GM04504 (cell line): ENCODE results near the gene UPP2.

ENCODE experiments used
- DNase-seq: peaks from one replicate; pipeline ENCODE4 v3.0.0-alpha.2; 2012; ENCODE audit warnings: low read depth

Gene UPP2

DNA sequence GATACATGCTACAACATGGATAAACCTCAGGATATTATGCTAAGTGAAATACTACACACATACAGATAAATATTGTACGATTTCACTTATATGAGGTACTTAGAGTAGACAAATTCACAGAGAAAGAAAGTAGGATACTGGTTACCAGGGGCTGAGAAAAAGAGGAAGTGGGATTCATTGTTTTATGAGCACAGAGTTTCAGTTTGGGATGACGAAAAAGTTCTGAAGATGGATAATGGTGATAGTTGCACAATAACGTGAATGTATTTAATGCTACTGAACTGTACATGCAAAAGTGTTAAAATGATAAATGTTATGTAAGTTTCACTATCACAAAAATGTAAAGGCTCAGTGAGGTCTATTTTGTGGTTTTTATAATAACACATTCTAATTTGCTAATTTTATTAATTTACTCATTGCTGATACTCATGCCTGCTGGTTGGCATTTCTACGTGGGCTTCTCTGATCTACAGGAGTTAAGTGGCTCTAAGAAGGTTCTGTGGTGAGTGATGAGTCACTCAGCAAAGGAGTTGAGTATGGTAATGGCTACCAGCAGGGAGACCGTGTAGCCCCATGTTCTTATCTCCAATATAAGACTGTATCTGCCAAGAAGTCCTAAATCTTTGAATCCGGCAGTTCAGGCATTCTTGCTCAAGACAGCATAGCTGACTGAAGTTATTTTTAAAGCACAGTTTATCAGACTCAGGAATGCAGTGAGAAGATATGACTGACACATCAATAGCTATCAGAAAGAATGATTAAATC is 41.1 kb downstream of the UPP2 start:
- no peak for DNase-seq

DNA sequence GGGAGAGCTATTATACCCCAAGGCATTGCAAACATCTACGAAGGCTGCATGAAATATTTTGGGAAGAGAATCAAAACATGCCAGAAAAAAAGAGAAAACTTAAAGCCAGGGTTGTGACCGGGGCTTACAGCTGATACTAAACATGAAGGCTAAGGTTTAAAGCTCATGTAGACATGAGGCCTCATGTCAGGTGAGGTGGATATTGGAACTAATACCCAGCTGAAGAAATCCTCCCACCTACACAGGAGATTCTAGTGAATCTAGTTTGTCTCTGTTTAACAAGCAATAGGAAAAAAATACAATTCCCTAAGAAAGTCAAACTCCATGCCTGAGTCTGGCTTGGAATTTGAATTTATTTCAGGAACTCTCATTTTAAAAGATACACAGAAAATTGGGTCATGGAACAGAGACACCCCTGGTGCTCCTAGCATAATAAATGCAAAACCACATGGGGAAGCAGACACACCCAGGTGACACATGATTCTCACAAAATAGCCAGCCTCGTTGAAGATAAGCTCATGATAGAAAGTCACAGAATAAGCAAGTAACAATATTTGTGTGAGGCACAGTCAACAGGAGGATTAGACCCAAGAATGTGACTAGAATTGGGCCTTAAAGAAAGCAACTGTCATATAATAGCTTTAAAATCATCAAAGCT is 42.2 kb downstream of the UPP2 start:
- no peak for DNase-seq

DNA sequence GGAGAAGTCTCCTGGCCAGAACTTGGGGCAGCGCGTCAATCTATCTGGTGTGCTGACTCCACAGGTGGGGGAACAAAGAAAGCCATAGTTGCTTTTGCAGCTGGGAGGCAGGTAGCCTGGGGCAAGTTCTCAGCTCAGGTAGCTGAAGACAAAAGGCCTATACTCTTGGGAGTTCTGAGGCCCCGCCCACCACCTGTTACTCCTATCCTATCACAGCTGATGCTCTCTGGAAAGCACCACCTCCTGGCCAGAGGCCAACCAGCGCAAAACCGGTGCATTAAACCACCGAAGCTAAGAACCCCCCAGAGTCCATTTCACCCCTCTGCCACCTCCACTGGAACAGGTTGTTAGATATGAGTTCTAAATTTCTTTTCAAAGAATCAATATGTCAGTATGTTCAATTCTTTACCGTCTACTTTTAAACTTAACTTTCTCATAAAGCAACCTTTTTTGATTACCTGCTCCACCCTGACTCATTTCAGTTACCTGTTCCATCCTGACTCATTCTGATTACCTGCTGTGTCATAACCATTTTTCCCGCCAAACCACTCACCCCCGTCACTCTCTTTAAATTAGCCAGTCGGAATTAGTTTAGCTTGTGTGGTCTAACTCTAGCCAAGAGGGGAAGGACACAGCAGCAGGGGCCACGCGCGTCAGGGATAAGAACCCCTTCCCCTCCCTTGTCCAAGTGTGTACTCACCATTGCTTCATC is 43.4 kb downstream of the UPP2 start:
- DNase-seq: no peak

DNA sequence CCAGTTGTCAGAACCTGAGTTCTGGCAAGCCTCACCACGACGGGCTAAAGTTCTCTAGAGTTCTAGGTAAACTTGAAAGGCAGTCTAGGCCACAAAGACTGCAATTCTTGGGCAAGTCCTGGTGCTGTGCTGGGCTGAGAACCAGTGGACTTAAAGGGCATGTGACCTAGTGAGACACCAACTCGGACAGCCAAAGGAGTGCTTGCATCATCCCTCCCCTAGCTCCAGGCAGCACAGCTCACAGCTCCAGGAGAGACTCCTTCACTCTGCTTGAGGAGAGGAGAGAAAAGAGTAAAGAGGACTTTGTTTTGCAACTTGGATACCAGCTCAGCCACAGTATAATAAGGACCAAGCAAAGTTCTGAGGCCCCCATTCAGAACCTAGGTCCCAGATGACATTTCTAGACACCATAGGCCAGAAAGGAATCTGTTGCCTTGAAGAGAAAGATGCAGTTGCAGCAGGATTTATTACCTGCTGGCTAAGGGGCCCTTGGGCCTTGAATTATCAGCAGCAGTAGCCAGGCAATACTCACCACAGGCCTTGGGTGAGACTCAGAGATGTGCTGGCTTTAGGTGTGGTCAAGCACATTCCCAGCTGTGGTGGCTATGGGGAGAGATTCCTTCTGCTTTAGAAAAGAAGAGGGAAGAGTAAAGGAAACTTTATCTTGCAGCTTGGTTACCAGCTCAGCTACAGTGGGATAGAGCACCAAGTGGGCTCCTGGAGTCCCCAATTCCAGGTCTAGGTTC is 51.8 kb downstream of the UPP2 start:
- DNase-seq: no peak

DNA sequence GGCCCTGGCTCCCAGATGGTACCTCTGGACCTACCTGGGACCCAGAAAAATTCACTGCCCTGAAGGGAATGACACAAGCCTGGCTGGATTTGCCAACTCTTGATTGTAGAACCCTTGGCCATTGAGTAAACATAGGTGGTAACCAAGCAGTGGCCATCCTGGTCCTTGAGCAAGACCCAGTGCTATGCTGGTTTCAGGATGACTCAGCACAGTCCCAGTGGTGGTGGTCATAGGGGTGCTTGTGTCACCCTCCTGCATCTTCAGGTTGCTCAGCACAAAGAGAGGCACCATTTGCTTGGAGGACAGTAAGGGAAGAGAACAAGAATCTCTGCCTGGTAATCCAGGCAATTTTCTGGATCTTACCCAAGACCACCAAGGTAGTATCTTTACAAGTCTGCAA is 52.9 kb downstream of the UPP2 start:
- no peak for DNase-seq

DNA sequence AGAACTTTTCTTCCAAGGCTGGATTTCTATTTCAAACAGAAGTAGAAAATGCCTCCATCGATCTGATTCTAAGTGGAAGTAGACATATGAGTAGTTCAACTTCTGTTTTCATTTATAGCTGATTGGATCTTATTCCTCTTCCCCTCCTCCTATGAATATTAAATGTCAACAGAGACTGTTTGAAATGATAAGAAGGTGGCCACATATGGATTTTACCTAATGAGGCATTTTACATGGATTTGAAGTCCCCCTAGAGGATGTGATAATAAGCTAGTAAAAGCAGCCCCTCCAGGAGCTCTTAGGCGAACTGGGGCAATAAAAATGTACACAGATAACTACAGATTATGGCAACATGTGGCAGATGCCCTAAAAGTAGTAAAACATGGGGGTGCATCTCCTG is 71.0 kb downstream of the UPP2 start:
- no peak for DNase-seq

DNA sequence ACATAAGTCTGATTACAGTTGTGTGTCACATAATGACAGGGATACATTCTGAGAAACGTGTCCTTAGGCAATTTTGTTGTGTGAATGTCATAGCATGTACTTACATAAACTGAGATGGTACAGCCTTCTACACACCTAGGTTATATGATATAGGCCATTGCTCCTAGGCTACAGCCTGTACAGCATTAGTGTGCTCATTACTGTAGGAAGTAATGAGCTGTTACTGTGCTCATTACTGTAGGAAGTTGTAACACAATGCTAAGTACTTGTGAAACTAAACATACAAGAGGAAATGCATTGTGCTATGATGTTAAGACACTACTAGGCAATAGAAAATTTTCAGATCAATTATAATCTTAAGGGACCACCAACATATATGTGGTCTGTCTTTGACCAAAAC is 72.8 kb downstream of the UPP2 start:
- no peak for DNase-seq

DNA sequence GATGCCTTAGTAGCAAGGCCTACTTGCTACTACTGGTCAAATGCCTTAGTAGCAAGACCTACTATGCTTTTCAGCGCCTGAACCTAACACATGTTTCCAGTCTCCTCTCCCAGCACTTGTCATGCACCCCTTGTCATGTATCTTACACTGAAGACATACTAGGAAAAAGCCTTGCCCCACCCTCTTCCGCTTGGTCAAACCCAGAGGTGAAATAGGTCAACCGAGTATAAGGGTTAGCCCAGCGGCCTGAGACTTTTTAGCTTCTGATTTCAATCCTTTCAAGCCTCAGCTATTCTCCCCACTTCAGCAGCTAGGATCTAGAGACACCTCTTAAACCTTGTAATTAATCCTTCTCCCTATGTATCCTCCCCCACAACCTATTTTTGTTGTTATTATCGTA is 73.3 kb downstream of the UPP2 start:
- no peak for DNase-seq

DNA sequence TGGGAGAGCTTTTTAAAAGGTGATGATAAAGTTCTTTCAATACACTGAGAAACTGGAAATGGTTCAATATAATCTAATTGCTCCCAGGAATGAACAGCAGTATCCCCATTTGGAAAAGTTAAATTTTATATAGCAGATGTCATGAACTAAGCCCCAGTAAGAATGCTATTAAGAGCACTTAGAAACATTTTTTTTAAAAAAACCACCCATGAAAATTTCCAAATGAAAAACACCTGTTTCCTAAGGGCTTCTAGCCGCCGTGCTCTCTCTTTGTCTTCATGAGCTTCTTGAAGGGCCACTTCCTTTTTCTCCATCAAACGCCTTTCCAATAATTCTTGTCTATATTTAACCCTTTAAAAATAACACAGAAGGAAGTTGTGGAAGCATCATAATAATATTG is 77.0 kb downstream of the UPP2 start:
- DNase-seq: peak; percentile 6

DNA sequence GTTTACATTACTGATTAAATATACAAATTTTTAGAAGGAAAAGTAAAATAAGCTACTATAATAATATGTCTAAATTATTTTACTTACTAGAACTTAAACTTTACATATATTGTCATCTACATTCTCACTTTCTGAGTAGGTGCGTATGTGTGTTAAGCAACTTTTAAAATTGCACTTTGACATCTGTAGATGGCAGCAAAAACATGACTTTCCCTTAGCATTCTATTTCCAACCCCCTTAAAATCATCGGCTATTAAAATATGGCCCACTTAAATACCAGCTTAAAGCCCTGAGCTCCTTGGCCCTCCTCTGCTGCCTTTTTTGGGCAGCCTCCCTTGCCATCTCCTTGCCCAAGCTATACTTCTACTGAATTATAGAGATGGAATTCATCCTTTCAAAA is 78.0 kb downstream of the UPP2 start:
- peak; percentile 1 for DNase-seq

DNA sequence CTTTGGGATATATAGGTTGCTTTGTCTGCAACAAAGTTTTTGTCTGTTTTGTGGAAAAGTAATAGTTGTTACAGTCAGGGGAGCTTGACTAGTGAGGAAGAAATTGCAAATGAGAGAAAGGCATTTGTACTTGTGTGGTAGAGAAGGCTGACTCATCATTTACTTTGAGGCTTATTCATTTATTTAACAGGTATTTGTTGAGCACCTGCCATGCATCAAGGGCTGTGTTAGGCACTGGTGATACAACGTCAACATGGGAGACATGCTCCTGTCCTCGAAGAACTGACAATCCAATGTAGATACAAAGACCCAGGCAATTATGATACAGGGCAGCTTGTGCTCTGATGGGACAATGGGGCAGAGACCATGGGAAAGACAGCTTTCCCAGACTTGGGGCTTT is 79.5 kb downstream of the UPP2 start:
- DNase-seq: no peak

DNA sequence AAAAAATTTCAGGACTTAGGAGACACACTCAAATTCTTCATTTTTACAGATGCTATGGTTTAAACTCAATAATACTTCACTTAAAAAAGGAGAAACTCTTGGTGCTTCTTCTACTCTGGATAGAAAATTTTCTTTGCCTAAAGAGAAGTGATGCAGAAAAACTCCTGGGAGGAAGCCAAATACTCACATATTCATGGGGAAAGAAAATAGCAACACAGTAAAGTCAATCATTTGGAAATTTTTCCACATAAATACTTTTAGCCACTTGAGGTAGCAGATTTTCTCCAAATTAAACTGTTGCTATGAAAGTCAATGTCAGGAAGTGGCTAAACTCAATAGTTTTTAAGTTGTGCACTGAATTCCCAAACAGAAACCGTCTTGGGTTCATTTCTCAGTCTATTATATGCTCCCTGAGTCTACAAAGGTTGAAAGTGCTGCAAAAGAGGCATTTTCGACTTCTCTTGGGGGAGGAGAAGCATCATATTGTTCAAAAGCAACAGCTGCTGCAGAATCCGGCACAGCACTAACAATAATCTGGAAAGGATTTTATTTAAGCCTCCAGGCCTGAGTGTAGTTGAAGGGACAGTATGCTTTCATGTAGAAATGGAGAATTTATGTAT is 81.1 kb downstream of the UPP2 start:
- DNase-seq: no peak

DNA sequence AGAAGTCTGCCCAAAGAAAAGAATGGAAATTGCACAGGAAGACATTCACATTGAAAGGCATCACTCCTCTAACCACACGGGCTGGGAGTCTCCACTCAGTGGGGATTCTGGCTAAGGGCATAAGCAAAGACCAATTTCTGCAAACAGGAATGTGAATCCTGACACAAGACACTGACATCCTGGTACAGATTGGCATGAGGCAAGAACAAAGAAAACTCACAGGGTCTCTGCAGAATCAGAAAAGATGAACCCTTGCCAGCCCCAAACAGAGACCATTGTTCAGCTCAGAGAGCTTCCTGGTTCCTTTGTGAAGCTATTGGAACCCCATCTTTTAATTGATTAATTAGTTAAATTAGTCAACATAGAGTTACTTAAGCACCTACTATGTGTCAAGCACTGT is 82.3 kb downstream of the UPP2 start:
- no peak for DNase-seq

DNA sequence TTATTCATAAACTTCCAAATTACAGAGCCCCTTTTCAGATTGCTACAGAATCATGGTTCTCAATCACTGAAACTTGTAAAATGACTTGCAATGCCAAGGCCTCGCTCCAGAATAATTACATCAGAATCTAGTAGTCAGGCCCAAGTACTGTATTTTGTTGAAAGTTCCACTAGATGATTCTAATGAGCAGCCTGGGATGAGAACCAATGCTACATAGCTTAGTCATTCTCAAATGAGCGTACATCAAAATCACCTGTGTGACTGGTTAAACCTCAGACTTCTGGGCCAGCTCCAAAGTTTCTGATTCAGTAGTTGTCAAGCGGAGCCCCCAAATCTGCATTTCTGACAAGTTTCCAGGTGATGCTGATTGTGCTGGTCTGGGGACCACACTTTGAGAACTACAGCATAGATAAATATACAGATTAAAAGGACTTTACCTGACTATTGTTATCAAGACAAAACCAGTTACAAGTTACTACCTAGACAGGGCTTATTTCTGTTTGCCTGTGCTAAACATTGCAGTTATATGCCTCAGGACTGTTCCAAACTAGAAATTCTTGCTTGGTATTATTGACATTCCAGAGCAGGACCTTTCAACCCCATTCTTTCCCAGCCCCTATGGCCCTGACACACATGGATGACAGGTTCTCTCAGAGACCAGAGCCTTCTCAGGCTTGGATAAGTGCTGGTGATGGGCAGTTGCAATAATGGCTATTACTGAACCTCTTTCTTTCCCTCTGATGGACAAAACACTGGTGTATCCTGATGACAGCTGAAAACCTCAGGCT is 83.1 kb downstream of the UPP2 start:
- no peak for DNase-seq
